Esophagus muscularis mucosa (tissue), 4 donors: Measurements from ENCODE around the gene MOSPD2. TPM values are rescaled to one million over a fixed set of nuclear protein-coding genes. Genes with fewer than 3 reads are reported as not detected.

Experiments used
- DNase-seq: peaks from one replicate; pipeline ENCODE4 v3.0.0-alpha.2; 2017; ENCODE audit errors: extremely low spot score
- H3K27ac ChIP-seq, 4 donors: fragments of 200-600 bp; sonication (generic); replicated peaks in 1 of 4; 1 replicate in 3 of 4; 2 replicates in 1 of 4; pipeline ENCODE4 v1.5.1; 2016 to 2019; ENCODE audit warnings: mild to moderate bottlenecking in 1 of 4
- H3K27me3 ChIP-seq, 4 donors: fragments of 200-600 bp; sonication (generic); one replicate each; pipeline versions ENCODE4 v1.5.1 to v1.6.0; 2016 to 2019
- H3K36me3 ChIP-seq, 4 donors: fragments of 200-600 bp; sonication (generic); one replicate each; pipeline ENCODE4 v1.5.1; 2016 to 2019
- H3K4me1 ChIP-seq, 4 donors: fragments of 200-600 bp; sonication (generic); one replicate each; pipeline ENCODE4 v1.5.1; 2016 to 2019
- H3K4me3 ChIP-seq, 4 donors: fragments of 200-600 bp; sonication (generic); 1 replicate in 2 of 4; 2 replicates in 2 of 4; pipeline ENCODE4 v1.5.1; 2016 to 2019; ENCODE audit warnings: mild to moderate bottlenecking in 4 of 4, moderate library complexity in 1 of 4
- H3K9me3 ChIP-seq, 4 donors: fragments of 200-600 bp; sonication (generic); 1 replicate in 3 of 4; 2 replicates in 1 of 4; pipeline ENCODE4 v1.5.1; 2016 to 2019
- EP300 ChIP-seq: sonication (generic); formaldehyde crosslinking; IDR thresholded peaks from one replicate; pipeline ENCODE4 v1.6.1; 2017; ENCODE audit warnings: antibody characterized with exemption
- POLR2A ChIP-seq: fragments of 450-650 bp; IDR thresholded peaks from one replicate; pipeline ENCODE4 v1.6.1; 2017; ENCODE audit warnings: antibody characterized with exemption, moderate library complexity, mild to moderate bottlenecking, low read depth
- POLR2AphosphoS5 ChIP-seq, 2 donors: sonication (generic); formaldehyde crosslinking; IDR thresholded peaks; one replicate each; pipeline ENCODE4 v1.6.1; 2017; ENCODE audit warnings: antibody characterized with exemption in 2 of 2
- WGBS: methylation state at CpG from one replicate; pipeline ENCODE4 v1.1.5; 2018; 5-methylcytosine and 5-hydroxymethylcytosine counted together
- intact Hi-C: fragments of 100-400 bp; cut with DNase I; formaldehyde crosslinking; loops from one replicate; pipeline ENCODE4 v1.15.1; 2023
- total RNA-seq, 4 donors: library from RNA; depleted of rRNA; stranded (reverse); fragments of >200 nt; gene quantifications; one replicate each; pipeline versions ENCODE4 v1.1.0 to v1.2.1, GENCODE V29; 2016
- TF ChIP-seq, protein P1 (sequence below), 3 experiments: fragments of 200-600 bp in 2 of 3; fragments of 450-650 bp in 1 of 3; sonication (generic) in 2 of 3; IDR thresholded peaks; one replicate each; pipeline ENCODE4 v1.5.1; 2017 to 2019; ENCODE audit warnings: antibody characterized with exemption in 3 of 3, mild to moderate bottlenecking in 2 of 3, moderate library complexity in 1 of 3

The MOSPD2 gene
- total RNA-seq, 4 donors from 2014 or later = 9.4 to 15.4 (median 10.4) TPM

DNA sequence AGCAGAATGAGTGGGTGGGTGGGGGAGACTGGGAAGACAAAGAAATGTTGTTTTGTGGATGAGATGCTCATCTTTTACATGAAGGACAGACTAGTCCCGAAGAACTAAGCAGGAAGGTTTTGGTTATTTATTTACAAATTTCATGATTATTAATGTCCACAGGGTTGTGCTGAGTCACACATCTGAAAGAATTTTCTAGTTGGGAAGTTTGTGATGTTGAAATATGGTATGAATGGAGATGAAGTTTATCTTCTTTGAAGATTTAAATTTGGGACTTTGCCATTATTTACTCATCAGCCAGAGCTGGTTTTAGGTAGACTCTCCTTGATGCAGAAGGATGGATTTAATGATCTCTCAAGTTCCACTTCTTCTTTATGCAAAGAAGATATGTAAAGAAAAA, 75.5 kb downstream of the MOSPD2 start:
- TF ChIP-seq, protein P1, sequence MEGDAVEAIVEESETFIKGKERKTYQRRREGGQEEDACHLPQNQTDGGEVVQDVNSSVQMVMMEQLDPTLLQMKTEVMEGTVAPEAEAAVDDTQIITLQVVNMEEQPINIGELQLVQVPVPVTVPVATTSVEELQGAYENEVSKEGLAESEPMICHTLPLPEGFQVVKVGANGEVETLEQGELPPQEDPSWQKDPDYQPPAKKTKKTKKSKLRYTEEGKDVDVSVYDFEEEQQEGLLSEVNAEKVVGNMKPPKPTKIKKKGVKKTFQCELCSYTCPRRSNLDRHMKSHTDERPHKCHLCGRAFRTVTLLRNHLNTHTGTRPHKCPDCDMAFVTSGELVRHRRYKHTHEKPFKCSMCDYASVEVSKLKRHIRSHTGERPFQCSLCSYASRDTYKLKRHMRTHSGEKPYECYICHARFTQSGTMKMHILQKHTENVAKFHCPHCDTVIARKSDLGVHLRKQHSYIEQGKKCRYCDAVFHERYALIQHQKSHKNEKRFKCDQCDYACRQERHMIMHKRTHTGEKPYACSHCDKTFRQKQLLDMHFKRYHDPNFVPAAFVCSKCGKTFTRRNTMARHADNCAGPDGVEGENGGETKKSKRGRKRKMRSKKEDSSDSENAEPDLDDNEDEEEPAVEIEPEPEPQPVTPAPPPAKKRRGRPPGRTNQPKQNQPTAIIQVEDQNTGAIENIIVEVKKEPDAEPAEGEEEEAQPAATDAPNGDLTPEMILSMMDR (IDR thresholded peaks at IDR 0.05) = no peak
- TF ChIP-seq POLR2A (no peak), POLR2AphosphoS5 (IDR thresholded peaks at IDR 0.05) (no peak), EP300 (no peak)
- Histone ChIP-seq H3K27me3 (no peaks in the 10 kb centered on the region), H3K4me3 (no peak overlapping the region), H3K9me3 (no peaks in the 10 kb centered on the region), H3K27ac (no peak overlapping the region), H3K4me1 (no peaks in the 10 kb centered on the region), H3K36me3 (no peaks in the 10 kb centered on the region)
- intact Hi-C loops = no loop called here
- DNase-seq = no peak
- 74% methylated on average over 1 of the region's 1 CpG for WGBS

DNA sequence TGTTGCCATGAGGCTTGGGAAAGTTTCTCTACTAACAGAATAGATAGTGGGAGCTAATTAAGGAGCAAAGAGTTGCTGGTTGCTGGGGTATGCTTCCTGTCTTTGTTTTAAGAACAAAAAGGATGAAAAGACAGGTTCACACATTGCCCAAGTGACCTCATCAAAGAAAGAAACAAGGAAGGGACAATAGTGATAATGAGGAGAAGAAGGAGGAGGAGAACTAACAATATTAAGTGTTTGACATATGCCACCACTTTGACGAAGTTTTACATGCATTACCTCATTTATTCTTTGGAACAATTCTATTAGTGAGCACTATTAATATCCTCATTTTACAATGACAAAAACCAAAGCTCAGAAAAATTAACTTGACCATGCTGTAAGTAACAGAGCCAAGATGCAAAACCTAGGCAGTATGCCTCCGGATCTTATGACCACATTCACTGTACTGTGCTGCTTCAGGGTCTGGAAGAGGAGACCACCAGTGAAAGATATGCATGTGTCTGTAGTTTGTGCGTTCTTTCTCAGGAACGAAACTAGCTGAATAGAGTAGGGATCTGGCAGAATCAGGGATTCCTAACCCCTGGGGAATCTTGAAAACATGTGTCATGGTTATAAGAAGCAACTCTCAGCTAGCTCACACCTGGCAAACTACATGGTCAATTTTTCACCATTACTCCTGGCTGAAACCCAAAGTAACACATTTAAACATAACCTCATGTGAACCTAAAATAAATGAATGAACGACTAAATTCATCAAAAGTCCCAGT, 83.8 kb downstream of the MOSPD2 start:
- intact Hi-C loops = no loop called here

DNA sequence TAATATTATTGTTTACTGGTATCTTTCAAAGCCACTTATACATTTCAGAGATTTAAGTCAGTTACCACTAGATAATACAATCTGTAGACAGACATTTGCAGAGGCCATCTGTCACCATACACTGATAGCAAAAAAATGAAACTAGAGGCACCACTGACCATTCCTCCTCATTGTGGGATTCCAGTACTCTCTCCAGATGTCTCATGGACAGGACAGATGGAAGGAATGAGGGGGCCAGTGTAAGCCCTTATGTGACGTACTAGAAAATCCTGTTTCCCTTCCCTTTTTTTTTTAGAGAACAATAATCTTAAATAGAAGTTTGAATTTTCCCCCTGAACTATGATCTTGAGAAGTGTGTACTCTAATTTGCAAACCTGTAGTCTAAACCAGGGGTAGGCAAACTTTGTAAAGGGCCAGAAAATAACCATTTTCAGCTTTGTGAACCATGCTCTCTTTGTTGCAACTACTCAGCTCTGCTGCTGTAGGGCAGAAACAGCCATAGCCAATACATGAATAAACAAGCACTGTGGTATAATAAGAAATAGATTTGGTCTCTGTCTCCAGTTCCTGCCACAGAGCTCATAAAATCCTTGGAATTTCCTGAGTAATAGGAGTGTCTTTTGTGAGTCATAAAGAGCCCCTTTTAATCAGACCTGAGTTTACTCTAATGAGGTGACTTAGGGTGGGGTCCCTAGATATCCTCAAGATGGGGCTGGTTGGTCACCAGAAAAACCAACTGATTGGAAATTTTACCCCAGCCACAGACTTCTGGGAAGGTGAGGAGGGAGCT, 90.4 kb downstream of the MOSPD2 start:
- H3K4me1 ChIP-seq = no peaks in the 10 kb centered on the region
- TF ChIP-seq, protein P1 (IDR thresholded peaks at IDR 0.05) = no peak
- no peak for TF ChIP-seq EP300
- no peak for TF ChIP-seq POLR2A
- no peak for TF ChIP-seq POLR2AphosphoS5 (IDR thresholded peaks at IDR 0.05)
- no peak overlapping the region for H3K27ac ChIP-seq
- no peaks in the 10 kb centered on the region for H3K9me3 ChIP-seq
- WGBS = 64% methylated on average over 1 of the region's 1 CpG
- intact Hi-C loops = no loop called here
- H3K36me3 ChIP-seq = no peaks in the 10 kb centered on the region
- no peak overlapping the region for H3K4me3 ChIP-seq
- no peak for DNase-seq
- no peaks in the 10 kb centered on the region for H3K27me3 ChIP-seq

More for the DNA sequence above, 83.8 kb downstream of the MOSPD2 start:
- Histone ChIP-seq H3K36me3 (no peaks in the 10 kb centered on the region), H3K27me3 (no peaks in the 10 kb centered on the region), H3K4me1 (no peaks in the 10 kb centered on the region), H3K9me3 (no peaks in the 10 kb centered on the region), H3K4me3 (no peak overlapping the region), H3K27ac (no peak overlapping the region)
- DNase-seq = no peak
- WGBS = 45% methylated on average over 5 of the region's 5 CpGs
- TF ChIP-seq, protein P1 (IDR thresholded peaks at IDR 0.05) = no peak
- TF ChIP-seq POLR2A (no peak), POLR2AphosphoS5 (IDR thresholded peaks at IDR 0.05) (no peak), EP300 (no peak)

DNA sequence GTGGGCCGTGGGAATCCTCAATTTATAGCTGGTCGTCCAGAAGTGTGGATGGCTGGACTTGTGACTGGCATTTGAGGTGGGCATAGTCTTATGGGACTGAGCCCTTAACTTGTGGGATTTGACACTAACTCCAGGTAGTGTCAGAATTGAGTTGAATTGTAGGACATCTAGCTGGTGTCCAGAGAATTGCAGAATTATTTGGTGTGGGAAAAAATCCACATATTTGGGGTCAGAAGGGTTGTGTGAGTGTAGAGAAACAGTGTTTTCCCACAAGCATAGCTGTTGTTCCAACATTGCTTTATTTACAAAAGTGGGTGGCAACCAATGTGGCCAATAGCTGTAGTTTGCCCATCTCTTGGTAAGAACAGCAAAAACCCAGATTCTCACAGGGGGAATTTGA, 91.3 kb downstream of the MOSPD2 start:
- no peak for DNase-seq
- WGBS = 84% methylated on average over 2 of the region's 2 CpGs
- H3K4me1 ChIP-seq = no peaks in the 10 kb centered on the region
- H3K27me3 ChIP-seq = no peaks in the 10 kb centered on the region
- no peaks in the 10 kb centered on the region for H3K36me3 ChIP-seq
- no peaks in the 10 kb centered on the region for H3K9me3 ChIP-seq
- TF ChIP-seq, protein P1 (IDR thresholded peaks at IDR 0.05) = no peak
- TF ChIP-seq EP300 (no peak), POLR2A (no peak), POLR2AphosphoS5 (IDR thresholded peaks at IDR 0.05) (no peak)
- intact Hi-C loops = no loop called here
- H3K27ac ChIP-seq = no peak overlapping the region
- no peak overlapping the region for H3K4me3 ChIP-seq

Other genes starting within 250 kb of the MOSPD2 start
- 1 to 10 TPM in 1 of 4 donors, under 1 TPM in 3; 0.33 to 1.3 (median 0.85) TPM for gene FANCB, start 352 bp upstream of the MOSPD2 start, total RNA-seq